NCI-H510A (cell line): Measurements from ENCODE around the gene PROZ.
A peak's percentile ranks its signal among the peaks of the same experiment; 100 is the strongest.

Experiments
- DNase-seq: peaks from one replicate; lab custom pipeline; 2025; lab: John Stamatoyannopoulos, UW

The PROZ gene

GRCh38 chr13:113178070-113178895 is 19.8 kb downstream of the PROZ start:
- no peak for DNase-seq

GRCh38 chr13:113178896-113179167 is 20.4 kb downstream of the PROZ start:
- DNase-seq, result no peak

GRCh38 chr13:113179374-113180230 is 21.2 kb downstream of the PROZ start:
- no peak for DNase-seq

- no peak for DNase-seq
Observed at GRCh38 chr13:113182046-113182445, 23.6 kb downstream of the PROZ start.

- no peak for DNase-seq
Observed at GRCh38 chr13:113183450-113184129, 25.1 kb downstream of the PROZ start.

GRCh38 chr13:113184568-113185440 is 26.4 kb downstream of the PROZ start:
- no peak for DNase-seq

- DNase-seq, result no peak
Observed at GRCh38 chr13:113186061-113186900, 27.8 kb downstream of the PROZ start.

- DNase-seq, result peak; percentile 47
Observed at GRCh38 chr13:113187263-113187669, 28.8 kb downstream of the PROZ start.

- no peak for DNase-seq
Observed at GRCh38 chr13:113187883-113188665, 29.6 kb downstream of the PROZ start.

- DNase-seq, result no peak
Observed at GRCh38 chr13:113190181-113190580, 31.7 kb downstream of the PROZ start.

GRCh38 chr13:113192279-113192678 is 33.8 kb downstream of the PROZ start:
- DNase-seq, result no peak

- DNase-seq, result no peak
Observed at GRCh38 chr13:113192902-113193301, 34.5 kb downstream of the PROZ start.

- no peak for DNase-seq
Observed at GRCh38 chr13:113195360-113195759, 36.9 kb downstream of the PROZ start.

GRCh38 chr13:113196970-113197737 is 38.7 kb downstream of the PROZ start:
- DNase-seq, result no peak

- no peak for DNase-seq
Observed at GRCh38 chr13:113201815-113202214, 43.4 kb downstream of the PROZ start.

GRCh38 chr13:113202912-113203311 is 44.5 kb downstream of the PROZ start:
- no peak for DNase-seq

- DNase-seq, result no peak
Observed at GRCh38 chr13:113203507-113204377, 45.3 kb downstream of the PROZ start.

- DNase-seq, result no peak
Observed at GRCh38 chr13:113204378-113204734, 45.9 kb downstream of the PROZ start.
